Measurements from ENCODE around the gene LITAFD.
"Not testable (repeated sequence)": the region's sequence is repeated elsewhere in the genome, so short reads cannot be mapped to it uniquely, and the experiment has no call there.

LITAFD gene

GRCh38 chr16:8872967-8873865 is 8.9 kb upstream of the LITAFD start:
- no peak for DNase-seq (ENCODE audit: low read depth)

- DNase-seq (ENCODE audit: low read depth): not testable (repeated sequence)
These were observed 8.3 kb upstream of the LITAFD start for GRCh38 chr16:8873866-8874195.

- DNase-seq (ENCODE audit: low read depth): no peak
These were observed 7.8 kb upstream of the LITAFD start for GRCh38 chr16:8874388-8874787.

GRCh38 chr16:8875317-8875716 is 6.8 kb upstream of the LITAFD start:
- DNase-seq (ENCODE audit: low read depth): not testable (repeated sequence)

GRCh38 chr16:8877894-8878522 is 4.1 kb upstream of the LITAFD start:
- DNase-seq (ENCODE audit: low read depth): no peak

DNA sequence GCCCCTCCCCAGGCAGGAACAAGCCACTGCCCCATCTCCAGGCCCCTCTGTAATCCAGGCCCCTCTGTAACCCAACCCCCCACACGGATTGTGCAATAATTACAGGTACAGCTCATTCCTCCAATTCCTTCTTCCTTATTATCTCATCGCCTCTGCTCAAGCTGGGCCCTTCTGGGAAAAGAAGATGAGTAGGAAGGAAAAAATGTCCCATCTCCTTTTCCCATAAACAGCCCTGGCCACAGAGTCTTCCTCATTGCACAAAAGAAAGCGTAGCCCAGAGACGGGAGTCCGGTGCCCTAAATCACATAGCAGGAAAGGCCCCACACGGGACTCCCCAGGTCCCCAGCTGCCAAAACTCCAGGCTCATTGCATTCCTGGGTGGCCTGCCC is 3.6 kb upstream of the LITAFD start:
- DNase-seq (ENCODE audit: low read depth): no peak

- DNase-seq (ENCODE audit: low read depth): no peak
These were observed 1.2 kb upstream of the LITAFD start for GRCh38 chr16:8880839-8881510.

GRCh38 chr16:8882725-8883377 is 700 bp downstream of the LITAFD start:
- DNase-seq (ENCODE audit: low read depth): no peak

DNA sequence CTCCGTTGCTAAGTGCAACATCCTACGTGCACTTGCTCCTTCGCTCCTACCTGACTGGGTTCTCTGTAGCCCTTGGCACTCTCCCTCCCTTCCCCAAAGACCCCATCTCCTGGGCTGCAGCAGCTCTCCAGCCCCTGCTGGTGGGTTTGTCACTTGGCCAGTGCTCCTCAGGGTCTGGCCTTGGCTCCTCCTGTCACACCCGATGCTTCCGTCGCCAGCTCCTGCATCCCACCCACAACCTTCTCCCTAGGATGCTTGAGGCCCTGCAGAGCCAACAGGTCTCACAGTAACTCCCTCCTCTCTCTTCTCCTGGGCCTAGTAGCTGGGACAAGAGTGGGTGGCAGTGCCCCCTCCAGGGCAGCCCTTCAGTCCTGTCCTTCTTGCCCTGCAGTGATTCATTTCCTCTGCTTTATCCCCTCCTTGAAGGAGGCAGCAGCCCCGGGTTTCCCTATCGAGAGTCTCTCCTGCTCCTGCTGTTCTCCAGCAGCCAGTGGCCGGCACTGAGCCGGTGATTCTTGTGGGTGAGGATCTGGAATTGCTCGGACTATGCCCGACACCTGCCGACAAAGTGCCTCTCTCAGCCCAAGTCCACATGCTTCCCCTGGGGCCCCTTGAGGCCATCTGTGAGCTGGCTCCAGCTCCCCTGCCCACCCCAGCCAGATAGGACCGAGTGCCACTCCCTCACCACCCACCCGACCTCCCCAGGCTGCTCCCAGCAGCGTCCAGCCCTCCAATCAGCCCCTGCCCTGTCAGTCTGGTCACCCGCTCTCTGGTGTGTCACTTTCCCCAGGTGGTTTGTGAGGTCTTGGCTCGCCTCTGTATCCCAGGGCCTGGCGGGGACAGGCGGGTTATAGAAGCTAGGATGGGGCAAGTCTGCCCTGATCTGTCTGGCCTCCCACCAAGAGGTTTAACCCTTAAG is 3.8 kb downstream of the LITAFD start:
- no peak for DNase-seq (ENCODE audit: low read depth)

DNA sequence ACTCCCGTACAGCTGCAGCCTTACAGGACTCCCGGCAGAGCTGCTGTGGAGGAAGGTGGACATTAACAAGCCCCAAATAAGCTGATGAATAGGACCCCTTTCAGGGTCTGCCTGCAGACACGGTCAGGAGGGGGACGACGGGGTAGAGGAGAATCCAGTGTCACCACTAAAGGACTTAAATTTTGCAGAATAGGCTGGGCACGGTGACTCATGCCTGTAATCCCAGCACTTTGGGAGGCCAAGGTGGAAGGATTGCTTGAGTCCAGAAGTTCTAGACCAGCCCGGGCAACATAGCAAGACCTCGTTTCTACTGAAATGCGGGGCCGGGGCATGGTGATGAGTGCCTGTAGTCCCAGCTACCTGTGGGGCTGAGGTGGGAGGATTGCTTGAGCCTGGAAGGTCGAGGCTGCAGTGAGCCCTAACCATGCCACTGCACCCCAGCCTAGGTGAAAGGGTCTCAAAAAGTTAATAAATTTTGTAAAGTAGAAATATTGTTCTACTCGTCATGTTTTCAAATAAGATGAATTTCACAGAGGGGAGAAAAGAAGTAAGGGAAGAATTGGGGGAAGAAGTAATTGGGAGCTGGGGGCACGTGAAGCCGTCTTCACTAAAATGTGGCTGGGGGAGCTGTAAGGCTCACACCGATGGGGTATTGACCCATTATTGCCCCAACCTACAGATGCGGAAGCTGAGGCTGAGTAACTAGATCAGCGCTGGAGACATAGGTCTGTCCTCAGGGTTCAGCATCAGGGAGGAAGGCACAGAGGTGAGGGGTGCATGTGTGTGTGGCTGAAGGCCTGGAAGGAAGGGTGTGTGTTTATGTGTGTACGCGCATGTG is 4.7 kb downstream of the LITAFD start:
- DNase-seq (ENCODE audit: low read depth): no peak

DNA sequence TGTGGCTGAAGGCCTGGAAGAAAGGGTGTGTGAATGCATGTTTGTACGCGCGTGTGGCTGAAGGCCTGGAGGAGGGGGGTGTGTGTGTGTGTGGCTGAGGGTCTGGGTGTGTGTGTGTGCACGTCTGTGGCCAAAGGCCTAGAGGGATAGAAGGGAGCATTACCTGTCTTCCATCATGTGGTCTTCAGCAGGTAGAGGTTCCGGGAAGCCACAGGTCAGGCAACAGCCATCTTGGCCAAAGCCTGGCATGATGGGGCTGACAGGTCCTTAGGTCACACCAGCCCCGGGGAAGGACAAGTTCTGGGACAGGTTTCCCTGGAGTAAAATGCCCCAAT is 5.2 kb downstream of the LITAFD start:
- DNase-seq (ENCODE audit: low read depth): no peak

DNA sequence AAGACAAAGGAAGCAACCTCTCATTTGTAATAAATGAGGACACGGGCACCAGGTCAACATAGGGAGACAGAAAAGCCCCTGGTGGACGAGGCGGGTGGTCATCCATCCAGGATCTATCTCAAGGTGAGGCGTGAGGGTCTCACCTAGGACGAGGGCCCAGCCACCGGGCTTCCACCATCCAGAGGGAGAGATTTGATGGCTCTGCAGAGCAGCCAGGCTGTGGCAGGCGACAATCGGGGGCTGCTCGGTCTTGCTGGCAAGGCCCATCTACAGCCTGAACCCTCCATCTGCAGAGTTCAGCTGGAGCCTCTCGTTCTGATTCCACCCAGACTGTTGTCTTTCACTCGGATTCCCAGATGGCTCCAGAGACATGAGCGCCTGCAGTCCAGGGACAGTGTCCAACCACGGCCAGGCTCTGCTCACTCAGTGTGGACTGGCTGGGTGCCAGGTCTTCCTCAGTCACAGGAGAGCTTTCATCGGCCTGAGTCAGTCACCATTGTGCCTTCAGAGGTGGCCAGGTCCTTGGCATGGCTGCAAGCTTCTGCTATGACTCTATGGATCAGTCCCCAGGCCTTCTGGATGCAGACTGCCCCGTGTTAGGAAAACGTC is 5.9 kb downstream of the LITAFD start:
- no peak for DNase-seq (ENCODE audit: low read depth)

DNA sequence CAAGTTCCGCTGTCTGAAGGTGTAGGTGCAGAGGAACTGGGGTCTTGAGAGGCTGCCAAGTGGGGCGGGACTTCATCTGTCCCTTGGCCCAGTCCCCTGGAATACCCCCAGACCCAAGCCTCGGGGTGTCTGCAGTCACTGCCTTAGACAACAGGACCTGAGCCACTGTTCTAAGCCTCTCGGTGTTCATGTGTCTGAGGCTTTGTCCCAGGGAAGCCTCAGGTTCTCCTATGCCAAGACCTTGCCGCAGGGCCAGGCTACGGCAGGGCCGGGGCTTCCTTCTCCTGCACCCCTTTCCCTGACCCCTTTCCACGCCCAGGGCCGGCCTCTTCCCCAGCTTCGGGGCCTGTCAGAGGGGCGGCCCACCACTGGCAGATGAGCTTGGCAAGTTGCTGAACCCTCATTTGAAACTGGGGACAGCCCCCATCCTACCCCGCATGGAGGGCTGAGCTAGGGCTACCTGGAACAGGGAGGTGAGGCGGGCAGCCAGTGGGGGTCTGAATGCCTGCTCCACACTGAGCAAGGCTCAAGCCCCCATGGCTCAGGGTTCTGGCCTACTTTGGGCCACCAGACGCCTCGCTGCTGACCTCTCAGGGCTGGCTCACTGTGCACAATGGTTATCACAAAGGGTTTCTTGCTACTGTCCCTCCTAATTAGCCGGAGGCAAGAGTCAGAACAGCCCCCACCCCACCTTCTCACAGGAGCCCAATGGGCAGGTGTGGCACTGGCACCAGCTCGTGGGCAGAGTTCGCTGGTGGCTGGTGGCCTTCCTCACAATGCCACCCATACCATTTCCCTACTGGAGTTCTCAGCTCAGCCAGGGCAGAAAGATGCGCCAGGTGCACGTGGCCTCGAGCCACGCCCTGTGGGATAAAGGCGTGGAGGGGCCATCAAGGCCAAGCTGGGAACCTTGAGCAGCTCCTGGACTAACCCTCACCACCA is 7.1 kb downstream of the LITAFD start:
- DNase-seq (ENCODE audit: low read depth): no peak

- no peak for DNase-seq (ENCODE audit: low read depth)
These were observed 7.9 kb downstream of the LITAFD start for GRCh38 chr16:8889893-8890548.

DNA sequence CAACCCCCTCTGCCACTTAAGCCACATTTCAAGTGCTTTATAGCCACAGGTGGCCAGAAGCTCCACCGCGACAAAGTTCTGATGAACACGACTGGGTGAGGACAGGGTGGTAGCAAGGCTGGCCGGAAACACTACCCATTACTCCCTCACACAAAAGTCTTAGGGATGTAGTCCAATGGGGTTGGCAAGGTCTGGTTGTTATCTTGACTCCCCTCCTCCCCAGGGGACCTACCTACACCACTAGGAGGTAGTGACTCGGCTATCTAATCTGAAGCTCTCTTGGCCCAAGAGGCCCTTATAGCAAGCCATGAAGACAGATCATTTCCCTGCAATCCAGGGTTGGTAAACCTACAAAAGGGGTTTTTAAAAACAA is 8.4 kb downstream of the LITAFD start:
- DNase-seq (ENCODE audit: low read depth): no peak

DNA sequence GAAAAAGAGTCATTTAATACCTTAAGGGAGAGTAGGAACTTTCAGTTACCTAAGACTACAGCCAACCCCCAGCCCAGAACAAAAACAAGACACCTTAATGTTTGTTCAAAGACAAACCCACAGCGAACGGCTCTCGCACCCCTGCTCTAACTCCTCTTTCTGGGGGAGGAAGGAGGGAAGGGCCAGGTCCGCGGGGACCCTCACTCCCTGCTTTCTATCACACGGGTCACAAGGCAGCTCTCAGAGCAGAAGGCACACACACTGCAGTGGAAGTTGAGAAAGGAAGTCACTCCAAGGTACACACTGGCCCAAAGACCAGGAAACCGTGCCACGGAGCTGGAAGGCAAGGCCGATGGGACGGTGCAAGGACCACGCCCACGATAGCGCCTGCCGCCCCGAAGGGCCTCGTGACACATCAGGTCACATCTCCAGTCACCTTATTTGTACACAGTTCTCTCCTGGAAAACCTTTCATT is 10.0 kb downstream of the LITAFD start:
- no peak for DNase-seq (ENCODE audit: low read depth)

DNA sequence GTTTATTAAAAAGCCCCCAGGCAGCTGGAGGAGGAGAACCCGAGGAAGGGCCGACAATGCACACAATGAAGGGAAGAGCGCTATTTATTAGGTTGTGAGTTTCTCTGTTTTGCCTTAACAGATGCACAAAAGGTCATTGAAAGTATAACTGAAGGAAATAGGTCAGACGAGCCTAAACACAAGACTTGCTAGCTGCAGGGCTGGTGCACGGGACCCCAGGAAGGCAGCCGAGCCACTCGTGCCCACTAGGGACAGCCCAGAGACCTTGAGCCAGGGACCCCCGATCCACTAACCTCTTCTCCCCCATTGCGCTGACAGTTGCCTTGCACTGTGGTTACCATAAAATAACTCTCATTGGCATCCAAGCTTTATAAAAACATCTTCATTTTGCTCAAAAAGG is 11.3 kb downstream of the LITAFD start:
- DNase-seq (ENCODE audit: low read depth): no peak

- no peak for DNase-seq (ENCODE audit: low read depth)
These were observed 12.0 kb downstream of the LITAFD start for GRCh38 chr16:8893976-8894690.

All from activated T-helper 1 cell treated with Interleukin-2 at 50 U/mL for 16 hours (primary cell).